BLaER1 (cell line): ENCODE results near the gene ABCD2.
A peak's percentile ranks its signal among the peaks of the same experiment; 100 is the strongest.
"Not testable (repeated sequence)": the region's sequence is repeated elsewhere in the genome, so short reads cannot be mapped to it uniquely, and the experiment has no call there.

Source experiments
- H3K27ac ChIP-seq: shearing (Covaris generic); formaldehyde crosslinking; 2 replicates; pipeline ENCODE4 v1.8.1; 2022
- H3K27me3 ChIP-seq: shearing (Covaris generic); formaldehyde crosslinking; 2 replicates; pipeline ENCODE4 v1.8.1; 2022
- H3K36me3 ChIP-seq: shearing (Covaris generic); formaldehyde crosslinking; 2 replicates; pipeline ENCODE4 v1.8.1; 2022
- H3K4me1 ChIP-seq: shearing (Covaris generic); formaldehyde crosslinking; 2 replicates; pipeline ENCODE4 v1.8.1; 2022
- H3K4me2 ChIP-seq: shearing (Covaris generic); formaldehyde crosslinking; 2 replicates; pipeline ENCODE4 v1.8.1; 2022
- H3K4me3 ChIP-seq: shearing (Covaris generic); formaldehyde crosslinking; 2 replicates; pipeline ENCODE4 v1.8.1; 2022
- H3K9ac ChIP-seq: shearing (Covaris generic); formaldehyde crosslinking; 2 replicates; pipeline ENCODE4 v1.8.1; 2022
- H3K9me3 ChIP-seq: shearing (Covaris generic); formaldehyde crosslinking; 2 replicates; pipeline ENCODE4 v1.8.1; 2022
- H4K20me1 ChIP-seq: shearing (Covaris generic); formaldehyde crosslinking; 2 replicates; pipeline ENCODE4 v1.8.1; 2022
- Cebpa-rat ChIP-seq: shearing (Covaris generic); IDR thresholded peaks from 2 replicates; pipeline ENCODE4 v1.8.1; 2022

ABCD2 gene

GRCh38 chr12:39616251-39616650, 3.4 kb downstream of the ABCD2 start:
- Histone ChIP-seq H3K4me3 (no peak overlapping the region), H3K9ac (no peak overlapping the region), H3K4me1 (peaks cover 41% of the 10 kb centered on the region), H3K4me2 (peak overlapping the region; percentile 29), H4K20me1 (no peaks in the 10 kb centered on the region), H3K27ac (no peak overlapping the region), H3K9me3 (no peaks in the 10 kb centered on the region), H3K27me3 (no peaks in the 10 kb centered on the region), H3K36me3 (no peaks in the 10 kb centered on the region)
- no peak for TF ChIP-seq Cebpa-rat

DNA sequence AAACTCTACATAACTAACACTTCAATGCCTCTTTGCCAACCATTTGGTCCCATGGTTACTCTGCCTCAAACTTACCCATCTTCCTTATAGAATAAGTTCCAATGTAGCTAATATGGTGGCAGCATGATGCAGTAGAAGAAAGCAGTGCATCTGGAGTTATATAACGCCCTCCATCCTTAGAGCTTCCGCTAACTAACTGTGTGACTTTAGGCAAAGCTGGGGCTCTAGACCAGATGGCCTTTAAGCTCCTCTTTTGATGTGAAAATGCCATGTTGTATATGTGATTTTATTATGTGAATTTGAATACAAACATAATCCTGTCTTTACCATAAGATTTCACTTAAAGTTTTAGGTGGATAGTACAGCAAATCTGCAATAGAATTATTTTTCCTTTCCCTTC, 6.1 kb downstream of the ABCD2 start:
- no peak overlapping the region for H3K9ac ChIP-seq
- H3K4me2 ChIP-seq: no peak overlapping the region
- H3K27me3 ChIP-seq: no peaks in the 10 kb centered on the region
- no peaks in the 10 kb centered on the region for H4K20me1 ChIP-seq
- H3K4me1 ChIP-seq: peaks cover 23% of the 10 kb centered on the region
- no peaks in the 10 kb centered on the region for H3K9me3 ChIP-seq
- TF ChIP-seq Cebpa-rat: no peak
- no peak overlapping the region for H3K27ac ChIP-seq
- no peaks in the 10 kb centered on the region for H3K36me3 ChIP-seq
- no peak overlapping the region for H3K4me3 ChIP-seq

- H3K4me3 ChIP-seq: no peak overlapping the region
- H3K4me2 ChIP-seq: no peak overlapping the region
- TF ChIP-seq Cebpa-rat: no peak
Observed at GRCh38 chr12:39612250-39612649, 7.4 kb downstream of the ABCD2 start.

DNA sequence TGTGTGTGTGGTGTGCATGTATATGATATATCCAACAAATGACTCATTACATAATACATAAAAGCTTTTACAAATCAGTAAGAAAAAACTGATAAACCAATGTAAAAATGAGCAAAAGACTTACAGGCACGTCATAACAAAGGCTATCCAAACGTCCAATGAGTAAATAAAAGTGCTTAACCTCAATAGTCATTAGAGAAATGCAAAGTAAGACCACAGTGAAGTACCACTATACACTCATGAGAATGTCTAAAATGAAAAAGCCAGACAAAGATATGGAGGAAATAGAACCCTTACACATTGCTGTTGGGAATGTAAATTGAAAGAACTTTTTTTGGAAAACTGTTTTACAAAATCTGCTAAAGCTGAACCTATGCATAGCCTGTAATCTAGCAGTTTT, 7.8 kb downstream of the ABCD2 start:
- no peak overlapping the region for H3K4me3 ChIP-seq
- no peaks in the 10 kb centered on the region for H3K9me3 ChIP-seq
- TF ChIP-seq Cebpa-rat: no peak
- H3K4me2 ChIP-seq: no peak overlapping the region
- peaks cover 10% of the 10 kb centered on the region for H3K4me1 ChIP-seq
- no peaks in the 10 kb centered on the region for H3K27me3 ChIP-seq
- no peak overlapping the region for H3K9ac ChIP-seq
- H3K27ac ChIP-seq: no peak overlapping the region
- H4K20me1 ChIP-seq: no peaks in the 10 kb centered on the region
- H3K36me3 ChIP-seq: no peaks in the 10 kb centered on the region

More at GRCh38 chr12:39612250-39612649, 7.4 kb downstream of the ABCD2 start:
- H3K27me3 ChIP-seq: no peaks in the 10 kb centered on the region
- H3K4me1 ChIP-seq: peaks cover 11% of the 10 kb centered on the region
- H3K9me3 ChIP-seq: no peaks in the 10 kb centered on the region
- no peak overlapping the region for H3K9ac ChIP-seq
- H3K27ac ChIP-seq: no peak overlapping the region
- no peaks in the 10 kb centered on the region for H4K20me1 ChIP-seq
- H3K36me3 ChIP-seq: no peaks in the 10 kb centered on the region

DNA sequence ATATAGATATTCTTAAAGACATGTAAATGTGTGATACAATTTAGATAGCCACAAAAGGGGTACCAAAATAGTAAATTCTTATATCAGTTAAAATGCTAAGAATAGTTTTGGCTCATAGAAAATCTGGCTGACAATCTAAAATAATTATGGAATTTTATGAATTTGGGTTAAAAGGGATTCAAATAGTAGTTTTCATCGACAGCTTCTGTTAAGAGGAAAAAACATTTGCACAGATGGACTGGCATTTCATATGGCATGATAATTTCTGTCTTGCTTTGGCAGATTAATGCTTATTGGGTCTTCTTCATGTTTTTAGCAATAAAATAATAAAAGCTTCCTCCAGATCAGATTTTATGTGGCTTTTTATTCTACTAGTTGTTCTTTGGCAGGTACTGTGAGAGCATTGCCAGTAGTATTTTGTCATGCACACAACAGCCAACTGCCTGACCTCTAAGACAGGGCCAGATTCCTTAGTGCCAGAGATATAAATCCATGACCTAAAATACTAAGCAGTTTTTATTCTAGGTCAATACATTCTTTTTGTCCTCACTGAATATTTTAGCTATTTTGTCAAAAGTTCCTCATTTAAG, 9.1 kb downstream of the ABCD2 start:
- Histone ChIP-seq H3K36me3 (no peaks in the 10 kb centered on the region), H3K27me3 (no peaks in the 10 kb centered on the region), H3K4me2 (no peak overlapping the region), H3K27ac (no peak overlapping the region), H3K4me1 (no peaks in the 10 kb centered on the region), H3K4me3 (no peak overlapping the region), H3K9ac (no peak overlapping the region), H3K9me3 (no peaks in the 10 kb centered on the region), H4K20me1 (no peaks in the 10 kb centered on the region)
- TF ChIP-seq Cebpa-rat: no peak

GRCh38 chr12:39606712-39607423, 12.7 kb downstream of the ABCD2 start:
- Histone ChIP-seq H3K27me3 (no peaks in the 10 kb centered on the region), H3K27ac (no peak overlapping the region), H4K20me1 (no peaks in the 10 kb centered on the region), H3K36me3 (no peaks in the 10 kb centered on the region), H3K9ac (no peak overlapping the region), H3K9me3 (no peaks in the 10 kb centered on the region), H3K4me3 (no peak overlapping the region), H3K4me1 (no peaks in the 10 kb centered on the region), H3K4me2 (no peak overlapping the region)
- no peak for TF ChIP-seq Cebpa-rat

GRCh38 chr12:39605996-39606395, 13.6 kb downstream of the ABCD2 start:
- no peak for TF ChIP-seq Cebpa-rat
- no peak overlapping the region for H3K4me3 ChIP-seq
- no peaks in the 10 kb centered on the region for H4K20me1 ChIP-seq
- H3K9me3 ChIP-seq: no peaks in the 10 kb centered on the region
- H3K27ac ChIP-seq: no peak overlapping the region
- H3K4me2 ChIP-seq: no peak overlapping the region
- no peaks in the 10 kb centered on the region for H3K4me1 ChIP-seq
- H3K9ac ChIP-seq: no peak overlapping the region
- H3K27me3 ChIP-seq: no peaks in the 10 kb centered on the region
- H3K36me3 ChIP-seq: no peaks in the 10 kb centered on the region

DNA sequence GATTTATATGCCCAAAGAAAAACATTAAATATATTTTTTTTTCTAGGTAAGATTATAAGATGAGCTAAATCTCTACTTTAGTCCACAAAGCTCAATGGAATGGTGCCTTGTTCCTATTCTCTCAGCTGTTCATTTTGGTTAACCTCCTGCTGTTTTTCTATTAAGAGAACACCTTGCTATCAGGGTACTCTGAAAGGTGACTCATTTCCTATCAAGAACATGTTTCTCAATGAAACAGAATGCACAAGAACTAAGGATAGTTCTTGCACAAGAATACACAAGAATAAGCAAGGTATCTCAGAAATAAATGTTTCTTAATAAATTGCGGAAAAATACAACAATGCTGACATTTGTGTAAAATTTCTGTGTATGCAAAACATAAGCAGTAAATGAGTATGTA, 14.1 kb downstream of the ABCD2 start:
- TF ChIP-seq Cebpa-rat: no peak
- Histone ChIP-seq H3K27me3 (no peaks in the 10 kb centered on the region), H3K9me3 (no peaks in the 10 kb centered on the region), H3K36me3 (no peaks in the 10 kb centered on the region), H3K27ac (no peak overlapping the region), H3K4me2 (no peak overlapping the region), H3K9ac (no peak overlapping the region), H3K4me3 (no peak overlapping the region), H4K20me1 (no peaks in the 10 kb centered on the region), H3K4me1 (no peaks in the 10 kb centered on the region)

- no peak overlapping the region for H3K4me3 ChIP-seq
- H3K4me1 ChIP-seq: no peaks in the 10 kb centered on the region
- TF ChIP-seq Cebpa-rat: no peak
- H3K4me2 ChIP-seq: no peak overlapping the region
- H3K9me3 ChIP-seq: no peaks in the 10 kb centered on the region
- no peak overlapping the region for H3K9ac ChIP-seq
- H3K27me3 ChIP-seq: no peaks in the 10 kb centered on the region
- H3K36me3 ChIP-seq: no peaks in the 10 kb centered on the region
- H3K27ac ChIP-seq: no peak overlapping the region
- no peaks in the 10 kb centered on the region for H4K20me1 ChIP-seq
Observed at GRCh38 chr12:39603065-39603464, 16.5 kb downstream of the ABCD2 start.

GRCh38 chr12:39601951-39602350, 17.7 kb downstream of the ABCD2 start:
- not testable (repeated sequence) for H3K27ac ChIP-seq, H3K9ac ChIP-seq, H3K27me3 ChIP-seq, H4K20me1 ChIP-seq, H3K4me2 ChIP-seq, H3K9me3 ChIP-seq, H3K4me3 ChIP-seq, H3K36me3 ChIP-seq, H3K4me1 ChIP-seq
